HEK293 (cell line): Measurements from ENCODE around the gene CACNA1G.

Experiments
- CTCF ChIP-seq: fragments of 450-650 bp; formaldehyde crosslinking; IDR thresholded peaks from 2 replicates; pipeline ENCODE4 v1.5.1; 2016; ENCODE audit warnings: missing biosample characterization, missing genetic modification characterization
- GFI1B ChIP-seq: fragments of 450-650 bp; formaldehyde crosslinking; IDR thresholded peaks from 2 replicates; pipeline ENCODE4 v1.5.1; 2016; ENCODE audit warnings: missing biosample characterization, missing genetic modification characterization
- PBX3 ChIP-seq: sonication (generic); formaldehyde crosslinking; IDR thresholded peaks from 2 replicates; pipeline ENCODE4 v1.8.1; 2022; ENCODE audit warnings: mild to moderate bottlenecking, moderate library complexity, missing genetic modification reagents
- REST ChIP-seq: fragments of 450-650 bp; formaldehyde crosslinking; IDR thresholded peaks from 2 replicates; pipeline ENCODE4 v1.5.1; 2016; ENCODE audit warnings: missing biosample characterization, missing genetic modification characterization
- TCF7L2 ChIP-seq: IDR thresholded peaks from 2 replicates; pipeline ENCODE4 v1.6.1; 2011; ENCODE audit warnings: low read depth, mild to moderate bottlenecking, inconsistent platforms, low read length, moderate library complexity, borderline replicate concordance
- ZNF274 ChIP-seq, 2 experiments: fragments of 200-500 bp in 1 of 2; fragments of 450-650 bp in 1 of 2; sonication (Bioruptor generic) in 1 of 2; formaldehyde crosslinking in 1 of 2; IDR thresholded peaks; 2 replicates each; pipeline versions ENCODE4 v1.5.1 to v1.6.1; 2014 to 2016; ENCODE audit warnings: borderline replicate concordance in 1 of 2, inconsistent platforms in 1 of 2, low read length in 1 of 2, missing biosample characterization in 1 of 2, missing genetic modification characterization in 1 of 2
- ZNF292 ChIP-seq: fragments of 450-650 bp; formaldehyde crosslinking; IDR thresholded peaks from 2 replicates; pipeline ENCODE4 v1.5.1; 2016; ENCODE audit warnings: low read depth, missing biosample characterization, missing genetic modification characterization, borderline replicate concordance
- ZNF335 ChIP-seq: fragments of 450-650 bp; formaldehyde crosslinking; conservative IDR thresholded peaks from 2 replicates; pipeline ENCODE4 v1.5.1; 2016; ENCODE audit warnings: missing biosample characterization, missing genetic modification characterization
- ZNF394 ChIP-seq: fragments of 450-650 bp; formaldehyde crosslinking; IDR thresholded peaks from 2 replicates; pipeline ENCODE4 v1.5.1; 2016; ENCODE audit warnings: missing biosample characterization, missing genetic modification characterization, mild to moderate bottlenecking, moderate library complexity, borderline replicate concordance
- ZNF580 ChIP-seq: fragments of 450-650 bp; formaldehyde crosslinking; IDR thresholded peaks from 2 replicates; pipeline ENCODE4 v1.5.1; 2016; ENCODE audit warnings: missing biosample characterization, missing genetic modification characterization
- ZNF658 ChIP-seq: fragments of 450-650 bp; formaldehyde crosslinking; IDR thresholded peaks from 2 replicates; pipeline ENCODE4; 2016; ENCODE audit warnings: missing biosample characterization, missing genetic modification characterization
- TF ChIP-seq, protein P1 (sequence below): fragments of 450-650 bp; formaldehyde crosslinking; IDR thresholded peaks from 2 replicates; pipeline ENCODE4 v1.5.1; 2016; ENCODE audit warnings: missing biosample characterization, missing genetic modification characterization

DNA sequence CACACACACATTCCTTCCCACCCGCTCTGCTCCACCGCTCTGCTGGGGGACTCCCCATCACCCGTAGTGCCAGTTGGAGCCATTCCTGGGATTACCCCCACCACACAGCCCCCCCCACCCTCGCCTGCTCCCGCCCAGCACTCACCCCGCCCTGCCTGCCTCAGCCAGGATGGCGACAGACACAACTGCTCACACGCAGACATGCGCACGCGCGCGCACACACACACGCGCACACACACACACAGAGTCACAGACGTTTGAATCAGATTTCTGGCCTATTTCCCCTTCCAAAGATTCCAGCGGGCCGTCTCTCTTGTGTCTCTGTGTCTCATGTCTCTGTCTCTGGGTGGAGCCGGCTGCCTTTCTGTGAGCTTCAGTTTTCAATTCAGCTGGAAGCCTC, 4.4 kb downstream of the CACNA1G start:
- TF ChIP-seq GFI1B (tag by site-specific recombination) (no peak), ZNF394 (tag by site-specific recombination) (no peak), ZNF580 (no peak), CTCF (no peak), TCF7L2 (no peak), ZNF658 (tag by site-specific recombination) (no peak), ZNF274 (IDR thresholded peaks at IDR 0.05; ENCODE audit: low read length) (no peak), ZNF274 (tag by site-specific recombination; IDR thresholded peaks at IDR 0.05; ENCODE audit: borderline replicate concordance) (no peak), REST (tag by site-specific recombination) (no peak), PBX3 (CRISPR knock-in tag) (no peak), ZNF335 (tag by site-specific recombination) (no peak), ZNF292 (no peak)
- TF ChIP-seq, protein P1, sequence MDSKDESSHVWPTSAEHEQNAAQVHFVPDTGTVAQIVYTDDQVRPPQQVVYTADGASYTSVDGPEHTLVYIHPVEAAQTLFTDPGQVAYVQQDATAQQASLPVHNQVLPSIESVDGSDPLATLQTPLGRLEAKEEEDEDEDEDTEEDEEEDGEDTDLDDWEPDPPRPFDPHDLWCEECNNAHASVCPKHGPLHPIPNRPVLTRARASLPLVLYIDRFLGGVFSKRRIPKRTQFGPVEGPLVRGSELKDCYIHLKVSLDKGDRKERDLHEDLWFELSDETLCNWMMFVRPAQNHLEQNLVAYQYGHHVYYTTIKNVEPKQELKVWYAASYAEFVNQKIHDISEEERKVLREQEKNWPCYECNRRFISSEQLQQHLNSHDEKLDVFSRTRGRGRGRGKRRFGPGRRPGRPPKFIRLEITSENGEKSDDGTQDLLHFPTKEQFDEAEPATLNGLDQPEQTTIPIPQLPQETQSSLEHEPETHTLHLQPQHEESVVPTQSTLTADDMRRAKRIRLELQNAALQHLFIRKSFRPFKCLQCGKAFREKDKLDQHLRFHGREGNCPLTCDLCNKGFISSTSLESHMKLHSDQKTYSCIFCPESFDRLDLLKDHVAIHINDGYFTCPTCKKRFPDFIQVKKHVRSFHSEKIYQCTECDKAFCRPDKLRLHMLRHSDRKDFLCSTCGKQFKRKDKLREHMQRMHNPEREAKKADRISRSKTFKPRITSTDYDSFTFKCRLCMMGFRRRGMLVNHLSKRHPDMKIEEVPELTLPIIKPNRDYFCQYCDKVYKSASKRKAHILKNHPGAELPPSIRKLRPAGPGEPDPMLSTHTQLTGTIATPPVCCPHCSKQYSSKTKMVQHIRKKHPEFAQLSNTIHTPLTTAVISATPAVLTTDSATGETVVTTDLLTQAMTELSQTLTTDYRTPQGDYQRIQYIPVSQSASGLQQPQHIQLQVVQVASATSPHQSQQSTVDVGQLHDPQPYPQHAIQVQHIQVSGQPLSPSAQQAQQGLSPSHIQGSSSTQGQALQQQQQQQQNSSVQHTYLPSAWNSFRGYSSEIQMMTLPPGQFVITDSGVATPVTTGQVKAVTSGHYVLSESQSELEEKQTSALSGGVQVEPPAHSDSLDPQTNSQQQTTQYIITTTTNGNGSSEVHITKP (tag by site-specific recombination) = no peak
